DLD1 (cell line): ENCODE data around the gene RP2.

Source experiments
- in situ Hi-C: cut with HindIII; loops from 2 replicates; pipeline ENCODE4 v1.10.0; 2017; ENCODE audit warnings: low sequenced_read_pairs

The RP2 gene

GRCh38 chrX:46836701-46837557, at the start of gene RP2:
Gene RP2, plus strand, starts transcription at chrX:46837043. Its CDS starts 58 bp downstream, at chrX:46837101.
- in situ Hi-C loops, result no loop called here

- in situ Hi-C loops, result no loop called here
Observed at GRCh38 chrX:46788902-46789301, 47.9 kb upstream of the RP2 start.

- in situ Hi-C loops, result no loop called here
Observed at GRCh38 chrX:46791927-46792809, 44.7 kb upstream of the RP2 start.

GRCh38 chrX:46792810-46793188, 44.0 kb upstream of the RP2 start:
- in situ Hi-C loops, result no loop called here

- in situ Hi-C loops, result no loop called here
Observed at GRCh38 chrX:46793386-46794143, 43.3 kb upstream of the RP2 start.

GRCh38 chrX:46796574-46797191, 40.2 kb upstream of the RP2 start:
- in situ Hi-C loops, result no loop called here

- in situ Hi-C loops, result no loop called here
Observed at GRCh38 chrX:46803140-46803539, 33.7 kb upstream of the RP2 start.

- in situ Hi-C loops, result no loop called here
Observed at GRCh38 chrX:46805270-46805669, 31.6 kb upstream of the RP2 start.

- in situ Hi-C loops, result no loop called here
Observed at GRCh38 chrX:46811121-46811520, 25.7 kb upstream of the RP2 start.

GRCh38 chrX:46812445-46812844, 24.4 kb upstream of the RP2 start:
- in situ Hi-C loops, result no loop called here

GRCh38 chrX:46814966-46815365, 21.9 kb upstream of the RP2 start:
- in situ Hi-C loops, result no loop called here

GRCh38 chrX:46819136-46819535, 17.7 kb upstream of the RP2 start:
- in situ Hi-C loops, result no loop called here

- in situ Hi-C loops, result no loop called here
Observed at GRCh38 chrX:46820391-46821100, 16.3 kb upstream of the RP2 start.

GRCh38 chrX:46823481-46823880, 13.4 kb upstream of the RP2 start:
- in situ Hi-C loops, result no loop called here

- in situ Hi-C loops, result no loop called here
Observed at GRCh38 chrX:46831765-46832327, 5.0 kb upstream of the RP2 start.

GRCh38 chrX:46837558-46838485, 979 bp downstream of the RP2 start:
- in situ Hi-C loops, result no loop called here

- in situ Hi-C loops, result no loop called here
Observed at GRCh38 chrX:46838486-46838870, 1.6 kb downstream of the RP2 start.

GRCh38 chrX:46838974-46839480, 2.2 kb downstream of the RP2 start:
- in situ Hi-C loops, result no loop called here

GRCh38 chrX:46840946-46841345, 4.1 kb downstream of the RP2 start:
- in situ Hi-C loops, result no loop called here
